Measurements from ENCODE around the gene SSR2.
A peak's percentile ranks its signal among the peaks of the same experiment; 100 is the strongest.
"Not testable (repeated sequence)": the region's sequence is repeated elsewhere in the genome, so short reads cannot be mapped to it uniquely, and the experiment has no call there.

Gene SSR2

GRCh38 chr1:155993595-155993994, 27.2 kb downstream of the SSR2 start:
- no peak for DNase-seq (ENCODE audit: low read depth)

- DNase-seq (ENCODE audit: low read depth) = no peak
These were observed 30.6 kb downstream of the SSR2 start for GRCh38 chr1:155990005-155990739.

- DNase-seq (ENCODE audit: low read depth) = peak; percentile 69
These were observed 31.3 kb downstream of the SSR2 start for GRCh38 chr1:155989242-155990004.

- not testable (repeated sequence) for DNase-seq (ENCODE audit: low read depth)
These were observed 35.7 kb downstream of the SSR2 start for GRCh38 chr1:155984903-155985645.

GRCh38 chr1:155984341-155984740, 36.4 kb downstream of the SSR2 start:
- DNase-seq (ENCODE audit: low read depth) = no peak

- no peak for DNase-seq (ENCODE audit: low read depth)
These were observed 37.3 kb downstream of the SSR2 start for GRCh38 chr1:155983191-155984024.

- no peak for DNase-seq (ENCODE audit: low read depth)
These were observed 38.6 kb downstream of the SSR2 start for GRCh38 chr1:155982106-155982505.

GRCh38 chr1:155981266-155982088, 39.3 kb downstream of the SSR2 start:
- no peak for DNase-seq (ENCODE audit: low read depth)

- DNase-seq (ENCODE audit: low read depth) = no peak
These were observed 41.0 kb downstream of the SSR2 start for GRCh38 chr1:155979597-155980343.

GRCh38 chr1:155978973-155979429, 41.8 kb downstream of the SSR2 start:
- no peak for DNase-seq (ENCODE audit: low read depth)

GRCh38 chr1:155978325-155978972, 42.3 kb downstream of the SSR2 start, which contains the start of gene ARHGEF2:
Gene ARHGEF2 (minus strand): TSS chr1:155978547. CDS start chr1:155978427, 120 bp downstream.
- peak; percentile 78 for DNase-seq (ENCODE audit: low read depth)

GRCh38 chr1:155977690-155978324, 42.9 kb downstream of the SSR2 start:
- DNase-seq (ENCODE audit: low read depth) = peak; percentile 62

- no peak for DNase-seq (ENCODE audit: low read depth)
These were observed 43.6 kb downstream of the SSR2 start for GRCh38 chr1:155976913-155977689.

- DNase-seq (ENCODE audit: low read depth) = no peak
These were observed 44.5 kb downstream of the SSR2 start for GRCh38 chr1:155976062-155976912.

GRCh38 chr1:155975375-155976061, 45.2 kb downstream of the SSR2 start:
- DNase-seq (ENCODE audit: low read depth) = no peak

Measured in activated T-cell treated with anti-CD3 and anti-CD28 coated beads for 48 hours (primary cell).